OCI-LY7 (cell line): ENCODE results near the gene ZNF189. TPM values are rescaled to one million over a fixed set of nuclear protein-coding genes. Genes with fewer than 3 reads are reported as not detected.

ENCODE experiments used
- BruUV-seq: library from RNA; stranded (reverse); fragments of 400-500 nt; replicated peaks from 2 replicates; lab custom pipeline; 2021; lab: Mats Ljungman, UMichigan
- CTCF ChIA-PET: fragments of 300-600 bp; sonication (Branson Sonifier 250); formaldehyde crosslinking; loops from one replicate; lab custom pipeline; 2022; ENCODE audit warnings: antibody characterized with exemption; ENCODE audit not compliant: unreplicated experiment; lab: Charles Lee
- POLR2A ChIA-PET: fragments of 300-600 bp; sonication (Branson Sonifier 250); formaldehyde crosslinking; loops from one replicate; lab custom pipeline; 2022; ENCODE audit warnings: antibody characterized with exemption; lab: Charles Lee
- DNase-seq: peaks from one replicate; pipeline ENCODE4 v3.0.0-alpha.2; 2015; ENCODE audit warnings: low spot score
- H2AFZ ChIP-seq: fragments of 200-600 bp; sonication (generic), shearing (Covaris generic); 2 replicates; pipeline ENCODE4 v1.6.1; 2014; ENCODE audit warnings: mild to moderate bottlenecking, antibody characterized with exemption, low read length, moderate library complexity
- H3K27ac ChIP-seq: fragments of 200-600 bp; sonication (generic); 2 replicates; pipeline ENCODE4 v1.5.1; 2014; ENCODE audit warnings: mixed run types, low read depth, mild to moderate bottlenecking, moderate library complexity, low read length, inconsistent platforms; ENCODE audit not compliant: poor library complexity, severe bottlenecking
- H3K36me3 ChIP-seq: fragments of 200-600 bp; sonication (generic); 2 replicates; pipeline ENCODE4 v1.6.1; 2014; ENCODE audit warnings: mild to moderate bottlenecking, antibody characterized with exemption, low read length, moderate library complexity, mixed read lengths; ENCODE audit not compliant: insufficient read depth
- H3K4me1 ChIP-seq: fragments of 200-600 bp; sonication (generic); 2 replicates; pipeline ENCODE4 v1.5.1; 2014; ENCODE audit warnings: mild to moderate bottlenecking, low read length; ENCODE audit not compliant: insufficient read depth, poor library complexity, severe bottlenecking
- H3K4me2 ChIP-seq: fragments of 200-600 bp; sonication (generic); 2 replicates; pipeline ENCODE4 v1.6.1; 2014; ENCODE audit warnings: mild to moderate bottlenecking, low read length
- H3K4me3 ChIP-seq: fragments of 200-600 bp; sonication (generic); 2 replicates; pipeline ENCODE4 v1.5.1; 2014; ENCODE audit warnings: mild to moderate bottlenecking, low read depth, low read length; ENCODE audit not compliant: poor library complexity, severe bottlenecking
- H3K79me2 ChIP-seq: fragments of 200-600 bp; sonication (generic); 2 replicates; pipeline ENCODE4 v1.6.1; 2016; ENCODE audit warnings: low read depth, mild to moderate bottlenecking, low read length, moderate library complexity, mixed read lengths; ENCODE audit not compliant: insufficient read depth
- H3K9me2 ChIP-seq: fragments of 200-600 bp; sonication (generic); 2 replicates; pipeline ENCODE4 v1.6.1; 2016; ENCODE audit warnings: mild to moderate bottlenecking, low read length, mixed read lengths; ENCODE audit not compliant: insufficient read depth
- H3K9me3 ChIP-seq: fragments of 200-600 bp; sonication (generic); 2 replicates; pipeline ENCODE4 v1.6.1; 2014; ENCODE audit warnings: mild to moderate bottlenecking, mixed run types, low read length, mixed read lengths
- H4K20me1 ChIP-seq: fragments of 200-600 bp; sonication (generic); 2 replicates; pipeline ENCODE4 v1.6.1; 2014; ENCODE audit warnings: mild to moderate bottlenecking, antibody characterized with exemption, low read length, moderate library complexity, mixed read lengths; ENCODE audit not compliant: insufficient read depth
- CTCF ChIP-seq: fragments of 200-600 bp; sonication (generic); conservative IDR thresholded peaks from 2 replicates; pipeline ENCODE4 v1.5.1; 2014; ENCODE audit warnings: mild to moderate bottlenecking, antibody characterized with exemption, low read length, moderate library complexity, mixed read lengths
- EZH2phosphoT487 ChIP-seq: fragments of 200-600 bp; sonication (generic); IDR thresholded peaks from 2 replicates; pipeline ENCODE4 v1.6.1; 2018; ENCODE audit warnings: low read depth, borderline replicate concordance, mild to moderate bottlenecking, mixed run types, antibody characterized with exemption, low read length, moderate library complexity, mixed read lengths
- intact Hi-C: fragments of 100-400 bp; cut with micrococcal nuclease; formaldehyde crosslinking; loops from one replicate; pipeline ENCODE4 v1.10.0; 2022; ENCODE audit not compliant: unreplicated experiment
- total RNA-seq, 2 experiments: library from RNA; depleted of rRNA in 1 of 2; stranded (reverse); fragments of >200 nt in 1 of 2; shearing (Covaris generic) in 1 of 2; gene quantifications; 2 replicates each; pipeline ENCODE4 v1.2.3, GENCODE V29; 2014 to 2022

ZNF189 gene
- total RNA-seq, 2 experiments from 2014 or later, result 11.0 to 17.3 TPM

- POLR2A ChIA-PET, result no interaction called here
- BruUV-seq, result no TSS peak
Measured at GRCh38 chr9:101442318-101442717, 43.7 kb downstream of the ZNF189 start.

GRCh38 chr9:101442736-101443135, 44.1 kb downstream of the ZNF189 start:
- no peak overlapping the region for H2AFZ ChIP-seq
- no peaks in the 10 kb centered on the region for H3K36me3 ChIP-seq
- no peak overlapping the region for H3K4me2 ChIP-seq
- H3K9me2 ChIP-seq, result no peaks in the 10 kb centered on the region
- no peaks in the 10 kb centered on the region for H3K9me3 ChIP-seq
- ChIA-PET CTCF (no interaction called here), POLR2A (no interaction called here)
- peaks cover 10% of the 10 kb centered on the region for H3K4me1 ChIP-seq
- H3K27ac ChIP-seq, result no peak overlapping the region
- intact Hi-C loops, result no loop called here
- no peak for DNase-seq
- H4K20me1 ChIP-seq, result no peaks in the 10 kb centered on the region
- H3K79me2 ChIP-seq, result no peaks in the 10 kb centered on the region
- BruUV-seq, result no TSS peak
- TF ChIP-seq CTCF, result no peak
- TF ChIP-seq EZH2phosphoT487, result no peak
- no peak overlapping the region for H3K4me3 ChIP-seq

More at GRCh38 chr9:101442318-101442717, 43.7 kb downstream of the ZNF189 start:
- Histone ChIP-seq H3K36me3 (no peaks in the 10 kb centered on the region), H3K27ac (no peak overlapping the region), H3K4me3 (no peak overlapping the region), H3K9me2 (no peaks in the 10 kb centered on the region), H3K9me3 (no peaks in the 10 kb centered on the region), H3K4me1 (peaks cover 10% of the 10 kb centered on the region), H3K4me2 (no peak overlapping the region), H2AFZ (no peak overlapping the region), H3K79me2 (no peaks in the 10 kb centered on the region), H4K20me1 (no peaks in the 10 kb centered on the region)
- no peak for TF ChIP-seq CTCF
- TF ChIP-seq EZH2phosphoT487, result no peak
- no peak for DNase-seq
- CTCF ChIA-PET, result no interaction called here
- intact Hi-C loops, result no loop called here

GRCh38 chr9:101443364-101443771, 44.7 kb downstream of the ZNF189 start:
- ChIA-PET POLR2A (no interaction called here), CTCF (no interaction called here)
- no peak for DNase-seq
- H3K79me2 ChIP-seq, result no peaks in the 10 kb centered on the region
- no peaks in the 10 kb centered on the region for H3K9me3 ChIP-seq
- H3K4me1 ChIP-seq, result peaks cover 10% of the 10 kb centered on the region
- H4K20me1 ChIP-seq, result no peaks in the 10 kb centered on the region
- no peak overlapping the region for H3K4me2 ChIP-seq
- intact Hi-C loops, result no loop called here
- H3K36me3 ChIP-seq, result no peaks in the 10 kb centered on the region
- H2AFZ ChIP-seq, result no peak overlapping the region
- BruUV-seq, result no TSS peak
- no peak overlapping the region for H3K4me3 ChIP-seq
- H3K27ac ChIP-seq, result no peak overlapping the region
- H3K9me2 ChIP-seq, result no peaks in the 10 kb centered on the region
- TF ChIP-seq CTCF, result no peak
- TF ChIP-seq EZH2phosphoT487, result no peak
